Liver (tissue), 9 donors: ENCODE measurements around the gene ZACN. TPM values are rescaled to one million over a fixed set of nuclear protein-coding genes. Genes with fewer than 3 reads are reported as not detected.

ENCODE experiments used
- DNase-seq: peaks from one replicate; pipeline ENCODE4 v3.0.0-alpha.2; 2017; ENCODE audit warnings: low spot score
- H3K27ac ChIP-seq, 2 donors: one replicate each; pipeline ENCODE4 v1.7.0; 2013; ENCODE audit warnings: inconsistent platforms in 2 of 2, low read length in 2 of 2, control low read depth in 1 of 2, low read depth in 1 of 2, mild to moderate bottlenecking in 1 of 2
- H3K27me3 ChIP-seq, 4 donors: one replicate each; pipeline versions ENCODE4 v1.6.1 to v1.7.0; 2013; ENCODE audit warnings: low read length in 3 of 4, inconsistent platforms in 1 of 4, mild to moderate bottlenecking in 1 of 4, moderate library complexity in 1 of 4; ENCODE audit not compliant: control insufficient read depth in 4 of 4, insufficient read depth in 4 of 4
- H3K36me3 ChIP-seq, 4 donors: one replicate each; pipeline versions ENCODE4 v1.6.1 to v1.7.0; 2013; ENCODE audit warnings: low read length in 3 of 4, mild to moderate bottlenecking in 3 of 4, low read depth in 1 of 4, moderate library complexity in 1 of 4; ENCODE audit not compliant: control insufficient read depth in 4 of 4, insufficient read depth in 3 of 4
- H3K4me1 ChIP-seq, 4 donors: one replicate each; pipeline versions ENCODE4 v1.6.1 to v1.7.0; 2013; ENCODE audit warnings: low read length in 3 of 4, mild to moderate bottlenecking in 3 of 4, moderate library complexity in 1 of 4; ENCODE audit not compliant: control insufficient read depth in 4 of 4, insufficient read depth in 4 of 4
- H3K4me3 ChIP-seq, 3 donors: one replicate each; pipeline versions ENCODE4 v1.6.1 to v1.7.0; 2013; ENCODE audit warnings: low read length in 3 of 3, control low read depth in 1 of 3, low read depth in 1 of 3, mild to moderate bottlenecking in 1 of 3
- H3K9ac ChIP-seq, 2 donors: one replicate each; pipeline ENCODE4 v1.7.0; 2013; ENCODE audit warnings: low read length in 2 of 2, mild to moderate bottlenecking in 2 of 2, moderate library complexity in 2 of 2, control low read depth in 1 of 2, low read depth in 1 of 2
- H3K9me3 ChIP-seq, 4 donors: one replicate each; pipeline versions ENCODE4 v1.6.1 to v1.7.0; 2013; ENCODE audit warnings: low read length in 3 of 4; ENCODE audit not compliant: control insufficient read depth in 4 of 4
- ATF3 ChIP-seq: IDR thresholded peaks from 2 replicates; pipeline ENCODE4 v1.6.1; 2016; ENCODE audit warnings: antibody characterized with exemption
- CTCF ChIP-seq: fragments of 150-350 bp; IDR thresholded peaks from 2 replicates; pipeline ENCODE4 v1.5.1; 2017; ENCODE audit warnings: improper control_type of control experiment, low read depth, low read length; ENCODE audit not compliant: missing input control
- EGR1 ChIP-seq, 2 donors: IDR thresholded peaks; 2 replicates each; pipeline ENCODE4 v1.6.1; 2016 to 2018; ENCODE audit warnings: antibody characterized with exemption in 2 of 2, low read depth in 2 of 2
- FOXA1 ChIP-seq: IDR thresholded peaks from 2 replicates; pipeline ENCODE4 v1.6.1; 2016; ENCODE audit warnings: antibody characterized with exemption
- FOXA2 ChIP-seq: IDR thresholded peaks from 2 replicates; pipeline ENCODE4 v1.6.1; 2016; ENCODE audit warnings: antibody characterized with exemption
- GABPA ChIP-seq, 2 donors: IDR thresholded peaks in 1 of 2; conservative IDR thresholded peaks in 1 of 2; 2 replicates each; pipeline ENCODE4 v1.6.1; 2016; ENCODE audit warnings: antibody characterized with exemption in 2 of 2, mild to moderate bottlenecking in 1 of 2, moderate library complexity in 1 of 2
- HNF4A ChIP-seq, 2 donors: conservative IDR thresholded peaks; 2 replicates each; pipeline ENCODE4 v1.6.1; 2016; ENCODE audit warnings: antibody characterized with exemption in 2 of 2, mild to moderate bottlenecking in 2 of 2
- HNF4G ChIP-seq: IDR thresholded peaks from 2 replicates; pipeline ENCODE4 v1.6.1; 2016; ENCODE audit warnings: antibody characterized with exemption
- JUND ChIP-seq, 2 donors: IDR thresholded peaks; 2 replicates each; pipeline ENCODE4 v1.6.1; 2016; ENCODE audit warnings: antibody characterized with exemption in 2 of 2
- MAX ChIP-seq: IDR thresholded peaks from 2 replicates; pipeline ENCODE4 v1.6.1; 2016; ENCODE audit warnings: antibody characterized with exemption
- NR2F2 ChIP-seq: IDR thresholded peaks from 2 replicates; pipeline ENCODE4 v1.6.1; 2016; ENCODE audit warnings: antibody characterized with exemption
- RAD21 ChIP-seq, 2 donors: IDR thresholded peaks; 2 replicates each; pipeline ENCODE4 v1.6.1; 2016; ENCODE audit warnings: antibody characterized with exemption in 2 of 2, mild to moderate bottlenecking in 2 of 2
- REST ChIP-seq: IDR thresholded peaks from 2 replicates; pipeline ENCODE4 v1.6.1; 2016; ENCODE audit warnings: antibody characterized with exemption, mild to moderate bottlenecking
- RXRA ChIP-seq, 2 donors: IDR thresholded peaks; 2 replicates each; pipeline ENCODE4 v1.6.1; 2017 to 2018; ENCODE audit warnings: antibody characterized with exemption in 2 of 2, mild to moderate bottlenecking in 1 of 2
- SP1 ChIP-seq: IDR thresholded peaks from 2 replicates; pipeline ENCODE4 v1.6.1; 2018; ENCODE audit warnings: antibody characterized with exemption, mild to moderate bottlenecking
- TAF1 ChIP-seq: conservative IDR thresholded peaks from 2 replicates; pipeline ENCODE4 v1.6.1; 2016; ENCODE audit warnings: antibody characterized with exemption, mild to moderate bottlenecking
- YY1 ChIP-seq: IDR thresholded peaks from 2 replicates; pipeline ENCODE4 v1.6.1; 2016; ENCODE audit warnings: antibody characterized with exemption, mild to moderate bottlenecking
- ZBTB33 ChIP-seq: IDR thresholded peaks from 2 replicates; pipeline ENCODE4 v1.6.1; 2016; ENCODE audit warnings: antibody characterized with exemption
- WGBS: extraction: QIAGEN DNeasy Blood & Tissue Kit; methylation state at CpG from one replicate; pipeline ENCODE4 v1.1.7; 2013; 5-methylcytosine and 5-hydroxymethylcytosine counted together
- polyA plus RNA-seq, 2 donors: library from polyadenylated mRNA; stranded (reverse) in 1 of 2; unstranded in 1 of 2; fragments of 200-250 nt in 1 of 2; fragments of >200 nt in 1 of 2; fragmentation: Nextera tagmentation in 1 of 2; extraction: Ambion mirVana in 1 of 2; gene quantifications; one replicate each; pipeline versions ENCODE4 v1.2.1 to v1.2.3, GENCODE V29; 2013 to 2015
- total RNA-seq, 2 donors: library from RNA; depleted of rRNA; stranded (reverse); fragments of >200 nt; gene quantifications; one replicate each; pipeline ENCODE4 v1.2.3, GENCODE V29; 2014
- donor health status: healthy.
- donor health status: healthy.
- donor health status: healthy.
- donor health status: healthy.
- donor health status: healthy.

ZACN gene
- total and polyA plus RNA-seq, 4 donors: 0.35 to 1.9 TPM; not detected in 2

- WGBS: 94% methylated on average over 32 of the region's 32 CpGs
- no peaks in the 10 kb centered on the region for H3K4me1 ChIP-seq
- H3K4me3 ChIP-seq: no peak overlapping the region
- no peaks in the 10 kb centered on the region for H3K27me3 ChIP-seq
- TF ChIP-seq ATF3: no peak
- no peak for TF ChIP-seq FOXA2
- no peak for TF ChIP-seq FOXA1
- no peak for TF ChIP-seq RAD21 (IDR thresholded peaks at IDR 0.05)
- no peak for TF ChIP-seq REST
- no peak for TF ChIP-seq JUND (IDR thresholded peaks at IDR 0.05)
- no peak for TF ChIP-seq CTCF
- no peak for TF ChIP-seq EGR1 (IDR thresholded peaks at IDR 0.05; ENCODE audit: low read depth in 2 of 2)
- TF ChIP-seq TAF1: no peak
- no peak for TF ChIP-seq ZBTB33
- TF ChIP-seq HNF4A (conservative IDR thresholded peaks at IDR 0.05): no peak
- no peak for TF ChIP-seq SP1
- no peak for TF ChIP-seq NR2F2
- no peak for TF ChIP-seq MAX
- no peak for TF ChIP-seq GABPA (IDR thresholded peaks at IDR 0.05 in 1 of 2, conservative IDR thresholded peaks at IDR 0.05 in 1 of 2)
- TF ChIP-seq RXRA (IDR thresholded peaks at IDR 0.05): no peak
- no peak for TF ChIP-seq YY1
- no peak for TF ChIP-seq HNF4G
- DNase-seq: no peak
- peaks cover 16 to 70% (median 43%) of the 10 kb centered on the region in 4 donors for H3K36me3 ChIP-seq
- H3K27ac ChIP-seq: no peak overlapping the region
- no peaks in the 10 kb centered on the region for H3K9me3 ChIP-seq
- H3K9ac ChIP-seq: no peak overlapping the region
Observed at GRCh38 chr17:76089680-76090516, 10.9 kb downstream of the ZACN start.
